ENCODE measurements around the gene CUL7.
A peak's percentile ranks its signal among the peaks of the same experiment; 100 is the strongest.

Gene CUL7

GRCh38 chr6:43037706-43038105 is 15.9 kb downstream of the CUL7 start:
- DNase-seq (ENCODE audit: low spot score), result no peak
- Histone ChIP-seq H3K18ac (ENCODE audit: low read length) (no peak overlapping the region), H2BK5ac (ENCODE audit: low read length) (peak overlapping the region; percentile 75), H3K36me3 (replicated peaks in 1 of 2; ENCODE audit: control insufficient read depth in 2 of 2, insufficient read depth in 2 of 2, low read length in 2 of 2) (peaks cover 55 to 84% of the 10 kb centered on the region in 2 donors), H4K91ac (ENCODE audit: low read depth, low read length, poor library complexity) (no peak overlapping the region), H3K4me2 (ENCODE audit: insufficient read depth, low read length, poor library complexity, severe bottlenecking) (no peak overlapping the region), H2BK120ac (ENCODE audit: low read depth, low read length) (no peak overlapping the region), H3K27ac (replicated peaks; ENCODE audit: low read length) (no peak overlapping the region), H3K23ac (ENCODE audit: low read depth, low read length, poor library complexity) (peak overlapping the region; percentile 96), H3K4me3 (ENCODE audit: low read length in 2 of 2) (no peak overlapping the region), H3K9ac (ENCODE audit: low read depth, low read length, poor library complexity) (no peak overlapping the region), H3K27me3 (ENCODE audit: control insufficient read depth in 3 of 3, insufficient read depth in 3 of 3, low read depth in 1 of 3, low read length in 3 of 3) (no peaks in the 10 kb centered on the region), H3K14ac (ENCODE audit: low read length) (peak overlapping the region; percentile 38), H3K4me1 (ENCODE audit: control insufficient read depth in 2 of 2, insufficient read depth in 1 of 2, low read depth in 1 of 2, low read length in 2 of 2) (peaks cover 0 to 3% of the 10 kb centered on the region in 2 donors), H2AFZ (ENCODE audit: low read length) (no peak overlapping the region), H2BK12ac (ENCODE audit: low read length) (no peak overlapping the region), H3K79me1 (ENCODE audit: low read depth, low read length) (peaks cover 4% of the 10 kb centered on the region), H2AK5ac (ENCODE audit: low read depth, low read length) (no peak overlapping the region), H3K9me3 (replicated peaks in 1 of 2; ENCODE audit: control insufficient read depth in 2 of 2, insufficient read depth in 1 of 2, low read depth in 1 of 2, low read length in 2 of 2) (no peaks in the 10 kb centered on the region), H3K4ac (ENCODE audit: low read length) (no peak overlapping the region), H4K8ac (ENCODE audit: low read depth, low read length) (no peak overlapping the region), H2BK15ac (ENCODE audit: low read length) (no peak overlapping the region)
- no CpG with 5 or more reads among the region's 9 CpGs for WGBS, 2 donors (ENCODE audit: extremely low coverage in 2 of 2, insufficient read length in 2 of 2, insufficient replicate concordance in 1 of 2)

GRCh38 chr6:43037197-43037596 is 16.5 kb downstream of the CUL7 start:
- Histone ChIP-seq H2BK5ac (ENCODE audit: low read length) (no peak overlapping the region), H3K4ac (ENCODE audit: low read length) (no peak overlapping the region), H3K9ac (ENCODE audit: low read depth, low read length, poor library complexity) (no peak overlapping the region), H3K14ac (ENCODE audit: low read length) (no peak overlapping the region), H4K91ac (ENCODE audit: low read depth, low read length, poor library complexity) (no peak overlapping the region), H3K18ac (ENCODE audit: low read length) (no peak overlapping the region), H3K23ac (ENCODE audit: low read depth, low read length, poor library complexity) (peak overlapping the region; percentile 40), H3K27ac (replicated peaks; ENCODE audit: low read length) (no peak overlapping the region), H2AK5ac (ENCODE audit: low read depth, low read length) (no peak overlapping the region), H2BK15ac (ENCODE audit: low read length) (no peak overlapping the region), H3K9me3 (replicated peaks in 1 of 2; ENCODE audit: control insufficient read depth in 2 of 2, insufficient read depth in 1 of 2, low read depth in 1 of 2, low read length in 2 of 2) (no peaks in the 10 kb centered on the region), H2BK120ac (ENCODE audit: low read depth, low read length) (no peak overlapping the region), H2AFZ (ENCODE audit: low read length) (no peak overlapping the region), H3K4me3 (ENCODE audit: low read length in 2 of 2) (no peak overlapping the region), H4K8ac (ENCODE audit: low read depth, low read length) (no peak overlapping the region), H3K79me1 (ENCODE audit: low read depth, low read length) (peaks cover 4% of the 10 kb centered on the region), H3K27me3 (ENCODE audit: control insufficient read depth in 3 of 3, insufficient read depth in 3 of 3, low read depth in 1 of 3, low read length in 3 of 3) (no peaks in the 10 kb centered on the region), H3K4me1 (ENCODE audit: control insufficient read depth in 2 of 2, insufficient read depth in 1 of 2, low read depth in 1 of 2, low read length in 2 of 2) (peaks cover 0 to 3% of the 10 kb centered on the region in 2 donors), H2BK12ac (ENCODE audit: low read length) (no peak overlapping the region), H3K4me2 (ENCODE audit: insufficient read depth, low read length, poor library complexity, severe bottlenecking) (no peak overlapping the region), H3K36me3 (replicated peaks in 1 of 2; ENCODE audit: control insufficient read depth in 2 of 2, insufficient read depth in 2 of 2, low read length in 2 of 2) (peaks cover 53 to 86% of the 10 kb centered on the region in 2 donors)
- WGBS, 2 donors (ENCODE audit: extremely low coverage in 2 of 2, insufficient read length in 2 of 2, insufficient replicate concordance in 1 of 2), result no CpG with 5 or more reads among the region's 5 CpGs
- DNase-seq (ENCODE audit: low spot score), result no peak

DNA sequence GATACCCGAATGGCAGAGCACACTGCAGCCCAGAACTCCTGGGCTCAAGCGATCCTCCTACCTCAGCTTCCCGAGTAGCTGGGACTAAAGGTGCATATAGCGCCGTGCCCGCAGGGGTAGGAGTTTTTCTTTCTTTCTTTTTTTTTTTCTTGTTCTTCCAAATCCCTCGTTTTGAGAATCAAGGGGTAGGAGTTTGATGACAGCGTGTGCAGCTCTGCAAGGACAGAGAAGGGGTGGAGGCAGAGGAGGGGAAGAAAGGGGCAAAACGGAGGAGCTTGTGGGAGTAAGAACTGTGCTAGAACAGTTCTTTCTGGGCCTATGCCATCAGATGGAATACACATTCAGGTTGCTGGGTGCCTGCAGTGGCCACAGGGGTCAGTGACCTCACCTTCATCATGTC is 16.9 kb downstream of the CUL7 start:
- no peak overlapping the region for H3K4me2 ChIP-seq (ENCODE audit: insufficient read depth, low read length, poor library complexity, severe bottlenecking)
- H2BK12ac ChIP-seq (ENCODE audit: low read length), result no peak overlapping the region
- H3K4me1 ChIP-seq (ENCODE audit: control insufficient read depth in 2 of 2, insufficient read depth in 1 of 2, low read depth in 1 of 2, low read length in 2 of 2), result peaks cover 0 to 3% of the 10 kb centered on the region in 2 donors
- H2BK15ac ChIP-seq (ENCODE audit: low read length), result no peak overlapping the region
- no peaks in the 10 kb centered on the region for H3K27me3 ChIP-seq (ENCODE audit: control insufficient read depth in 3 of 3, insufficient read depth in 3 of 3, low read depth in 1 of 3, low read length in 3 of 3)
- H2BK5ac ChIP-seq (ENCODE audit: low read length), result no peak overlapping the region
- H2AFZ ChIP-seq (ENCODE audit: low read length), result no peak overlapping the region
- peaks cover 53 to 87% of the 10 kb centered on the region in 2 donors for H3K36me3 ChIP-seq (replicated peaks in 1 of 2; ENCODE audit: control insufficient read depth in 2 of 2, insufficient read depth in 2 of 2, low read length in 2 of 2)
- H4K91ac ChIP-seq (ENCODE audit: low read depth, low read length, poor library complexity), result no peak overlapping the region
- no peak overlapping the region for H3K18ac ChIP-seq (ENCODE audit: low read length)
- H3K79me1 ChIP-seq (ENCODE audit: low read depth, low read length), result peaks cover 4% of the 10 kb centered on the region
- H3K27ac ChIP-seq (replicated peaks; ENCODE audit: low read length), result no peak overlapping the region
- H3K4me3 ChIP-seq (ENCODE audit: low read length in 2 of 2), result no peak overlapping the region
- DNase-seq (ENCODE audit: low spot score), result no peak
- H3K23ac ChIP-seq (ENCODE audit: low read depth, low read length, poor library complexity), result no peak overlapping the region
- whole genome bisulfite sequencing, 2 donors (ENCODE audit: extremely low coverage in 2 of 2, insufficient read length in 2 of 2, insufficient replicate concordance in 1 of 2), result no CpG with 5 or more reads among the region's 9 CpGs
- no peaks in the 10 kb centered on the region for H3K9me3 ChIP-seq (replicated peaks in 1 of 2; ENCODE audit: control insufficient read depth in 2 of 2, insufficient read depth in 1 of 2, low read depth in 1 of 2, low read length in 2 of 2)
- H4K8ac ChIP-seq (ENCODE audit: low read depth, low read length), result no peak overlapping the region
- no peak overlapping the region for H3K9ac ChIP-seq (ENCODE audit: low read depth, low read length, poor library complexity)
- no peak overlapping the region for H2BK120ac ChIP-seq (ENCODE audit: low read depth, low read length)
- H3K4ac ChIP-seq (ENCODE audit: low read length), result no peak overlapping the region
- no peak overlapping the region for H3K14ac ChIP-seq (ENCODE audit: low read length)
- no peak overlapping the region for H2AK5ac ChIP-seq (ENCODE audit: low read depth, low read length)

- H3K9me3 ChIP-seq (replicated peaks in 1 of 2; ENCODE audit: control insufficient read depth in 2 of 2, insufficient read depth in 1 of 2, low read depth in 1 of 2, low read length in 2 of 2), result no peaks in the 10 kb centered on the region
- no peak overlapping the region for H2AFZ ChIP-seq (ENCODE audit: low read length)
- H2AK5ac ChIP-seq (ENCODE audit: low read depth, low read length), result no peak overlapping the region
- H3K4me3 ChIP-seq (ENCODE audit: low read length in 2 of 2), result no peak overlapping the region
- no peaks in the 10 kb centered on the region for H3K27me3 ChIP-seq (ENCODE audit: control insufficient read depth in 3 of 3, insufficient read depth in 3 of 3, low read depth in 1 of 3, low read length in 3 of 3)
- H4K8ac ChIP-seq (ENCODE audit: low read depth, low read length), result no peak overlapping the region
- no peak overlapping the region for H2BK15ac ChIP-seq (ENCODE audit: low read length)
- H3K79me1 ChIP-seq (ENCODE audit: low read depth, low read length), result peaks cover 4% of the 10 kb centered on the region
- no CpG with 5 or more reads among the region's 4 CpGs for WGBS, 2 donors (ENCODE audit: extremely low coverage in 2 of 2, insufficient read length in 2 of 2, insufficient replicate concordance in 1 of 2)
- H3K14ac ChIP-seq (ENCODE audit: low read length), result no peak overlapping the region
- no peak overlapping the region for H2BK12ac ChIP-seq (ENCODE audit: low read length)
- no peak for DNase-seq (ENCODE audit: low spot score)
- H3K4ac ChIP-seq (ENCODE audit: low read length), result no peak overlapping the region
- H3K36me3 ChIP-seq (replicated peaks in 1 of 2; ENCODE audit: control insufficient read depth in 2 of 2, insufficient read depth in 2 of 2, low read length in 2 of 2), result peaks cover 50 to 83% of the 10 kb centered on the region in 2 donors
- H3K23ac ChIP-seq (ENCODE audit: low read depth, low read length, poor library complexity), result no peak overlapping the region
- H3K4me1 ChIP-seq (ENCODE audit: control insufficient read depth in 2 of 2, insufficient read depth in 1 of 2, low read depth in 1 of 2, low read length in 2 of 2), result peaks cover 0 to 3% of the 10 kb centered on the region in 2 donors
- H3K9ac ChIP-seq (ENCODE audit: low read depth, low read length, poor library complexity), result no peak overlapping the region
- no peak overlapping the region for H3K18ac ChIP-seq (ENCODE audit: low read length)
- H3K27ac ChIP-seq (replicated peaks; ENCODE audit: low read length), result no peak overlapping the region
- no peak overlapping the region for H2BK120ac ChIP-seq (ENCODE audit: low read depth, low read length)
- no peak overlapping the region for H4K91ac ChIP-seq (ENCODE audit: low read depth, low read length, poor library complexity)
- H2BK5ac ChIP-seq (ENCODE audit: low read length), result no peak overlapping the region
- H3K4me2 ChIP-seq (ENCODE audit: insufficient read depth, low read length, poor library complexity, severe bottlenecking), result no peak overlapping the region
These were observed 18.0 kb downstream of the CUL7 start for GRCh38 chr6:43035495-43036194.

Measured in neuronal stem cell (in vitro differentiated cells).